Activated naive CD4-positive, alpha-beta T cell treated with anti-CD3 and anti-CD28 coated beads for 36 hours (primary cell): ENCODE measurements around the gene SH3PXD2B. TPM values are rescaled to one million over a fixed set of nuclear protein-coding genes. Genes with fewer than 3 reads are reported as not detected.

Experiments used
- CTCF ChIA-PET: fragments of 350-600 bp; sonication (Branson Sonifier 250); formaldehyde crosslinking; loops from one replicate; lab custom pipeline; 2021; ENCODE audit warnings: antibody characterized with exemption; lab: Charles Lee
- DNase-seq: peaks from one replicate; pipeline ENCODE4 v3.0.0-alpha.2; 2020
- H3K27ac Mint-ChIP-seq: one replicate; pipeline ENCODE4 v1.8.0; 2021; ENCODE audit warnings: mild to moderate bottlenecking, mixed read lengths
- H3K27me3 Mint-ChIP-seq: one replicate; pipeline ENCODE4 v1.8.0; 2021; ENCODE audit warnings: low read depth, mixed read lengths
- H3K36me3 Mint-ChIP-seq: one replicate; pipeline ENCODE4 v1.8.0; 2021; ENCODE audit warnings: low read depth, mixed read lengths
- H3K4me1 Mint-ChIP-seq: one replicate; pipeline ENCODE4 v1.8.0; 2021; ENCODE audit warnings: low read depth, mixed read lengths
- H3K4me3 Mint-ChIP-seq: one replicate; pipeline ENCODE4 v1.8.0; 2021; ENCODE audit warnings: mild to moderate bottlenecking, moderate library complexity, mixed read lengths
- H3K9me3 Mint-ChIP-seq: one replicate; pipeline ENCODE4 v1.8.0; 2021; ENCODE audit warnings: mixed read lengths
- intact Hi-C: fragments of 100-400 bp; cut with micrococcal nuclease; formaldehyde crosslinking; loops from one replicate; pipeline ENCODE4 v1.15.1; 2023
- total RNA-seq, 2 experiments: library from RNA; stranded (reverse); gene quantifications; one replicate each; pipeline ENCODE4 v1.2.3, GENCODE V29; 2021

Gene SH3PXD2B
- total RNA-seq, 2 experiments from 2014 or later = 1.1 to 1.3 TPM

- Mint-ChIP-seq H3K27me3 (no peaks in the 10 kb centered on the region), H3K36me3 (no peaks in the 10 kb centered on the region), H3K4me3 (no peak overlapping the region), H3K4me1 (no peaks in the 10 kb centered on the region), H3K9me3 (no peaks in the 10 kb centered on the region), H3K27ac (no peak overlapping the region)
- intact Hi-C loops = no loop called here
- no peak for DNase-seq
- CTCF ChIA-PET = no interaction called here
Measured at GRCh38 chr5:172428224-172429166, 25.8 kb downstream of the SH3PXD2B start.

GRCh38 chr5:172427202-172427601 lies 27.1 kb downstream of the SH3PXD2B start:
- CTCF ChIA-PET = no interaction called here
- no peak for DNase-seq
- H3K27ac Mint-ChIP-seq = no peak overlapping the region
- no peak overlapping the region for H3K4me3 Mint-ChIP-seq
- H3K27me3 Mint-ChIP-seq = no peaks in the 10 kb centered on the region
- H3K4me1 Mint-ChIP-seq = no peaks in the 10 kb centered on the region
- H3K9me3 Mint-ChIP-seq = no peaks in the 10 kb centered on the region
- intact Hi-C loops = no loop called here
- H3K36me3 Mint-ChIP-seq = no peaks in the 10 kb centered on the region

GRCh38 chr5:172426086-172426485 lies 28.2 kb downstream of the SH3PXD2B start:
- Mint-ChIP-seq H3K9me3 (no peaks in the 10 kb centered on the region), H3K36me3 (no peaks in the 10 kb centered on the region), H3K27me3 (no peaks in the 10 kb centered on the region), H3K4me1 (no peaks in the 10 kb centered on the region), H3K27ac (no peak overlapping the region), H3K4me3 (no peak overlapping the region)
- intact Hi-C loops = no loop called here
- CTCF ChIA-PET = interaction anchor here (1.5 kb wide), 1 partner anchor 26 kb away, joined by 5 read pairs; no protein-coding TSS in a partner anchor
- no peak for DNase-seq

GRCh38 chr5:172425402-172425801 lies 28.9 kb downstream of the SH3PXD2B start:
- CTCF ChIA-PET = interaction anchor here (0.6 to 1.5 kb wide), 2 partner anchors 26 to 273 kb away, joined by 4 to 5 read pairs; no protein-coding TSS in a partner anchor
- intact Hi-C loops = no loop called here

GRCh38 chr5:172424808-172425207 lies 29.5 kb downstream of the SH3PXD2B start:
- H3K36me3 Mint-ChIP-seq = no peaks in the 10 kb centered on the region
- H3K27me3 Mint-ChIP-seq = no peaks in the 10 kb centered on the region
- H3K4me3 Mint-ChIP-seq = no peak overlapping the region
- CTCF ChIA-PET = interaction anchor here (1.5 kb wide), 1 partner anchor 27 kb away, joined by 5 read pairs; no protein-coding TSS in a partner anchor
- no peak for DNase-seq
- no peaks in the 10 kb centered on the region for H3K9me3 Mint-ChIP-seq
- H3K4me1 Mint-ChIP-seq = no peaks in the 10 kb centered on the region
- no peak overlapping the region for H3K27ac Mint-ChIP-seq
- intact Hi-C loops = no loop called here

More at GRCh38 chr5:172425402-172425801, 28.9 kb downstream of the SH3PXD2B start:
- H3K36me3 Mint-ChIP-seq = no peaks in the 10 kb centered on the region
- H3K27ac Mint-ChIP-seq = no peak overlapping the region
- H3K4me3 Mint-ChIP-seq = no peak overlapping the region
- no peaks in the 10 kb centered on the region for H3K9me3 Mint-ChIP-seq
- H3K27me3 Mint-ChIP-seq = no peaks in the 10 kb centered on the region
- no peak for DNase-seq
- no peaks in the 10 kb centered on the region for H3K4me1 Mint-ChIP-seq

- H3K9me3 Mint-ChIP-seq = no peaks in the 10 kb centered on the region
- no peak for DNase-seq
- no peaks in the 10 kb centered on the region for H3K27me3 Mint-ChIP-seq
- no peak overlapping the region for H3K27ac Mint-ChIP-seq
- H3K4me1 Mint-ChIP-seq = no peaks in the 10 kb centered on the region
- CTCF ChIA-PET = no interaction called here
- no peaks in the 10 kb centered on the region for H3K36me3 Mint-ChIP-seq
- H3K4me3 Mint-ChIP-seq = no peak overlapping the region
- intact Hi-C loops = no loop called here
Measured at GRCh38 chr5:172424111-172424490, 30.2 kb downstream of the SH3PXD2B start.

GRCh38 chr5:172423379-172424110 lies 30.8 kb downstream of the SH3PXD2B start:
- no peaks in the 10 kb centered on the region for H3K27me3 Mint-ChIP-seq
- CTCF ChIA-PET = interaction anchor here (0.5 kb wide), 1 partner anchor 383 kb away, joined by 3 read pairs; no protein-coding TSS in a partner anchor
- H3K27ac Mint-ChIP-seq = no peak overlapping the region

GRCh38 chr5:172422255-172422654 lies 32.1 kb downstream of the SH3PXD2B start:
- no peak for DNase-seq

More at GRCh38 chr5:172423379-172424110, 30.8 kb downstream of the SH3PXD2B start:
- Mint-ChIP-seq H3K36me3 (no peaks in the 10 kb centered on the region), H3K4me3 (no peak overlapping the region), H3K9me3 (no peaks in the 10 kb centered on the region), H3K4me1 (no peaks in the 10 kb centered on the region)
- DNase-seq = no peak
- intact Hi-C loops = no loop called here

GRCh38 chr5:172421020-172421419 lies 33.3 kb downstream of the SH3PXD2B start:
- CTCF ChIA-PET = interaction anchor here (0.6 to 1.1 kb wide), 2 partner anchors 31 to 135 kb away, joined by 3 read pairs; no protein-coding TSS in a partner anchor
- no peak overlapping the region for H3K4me3 Mint-ChIP-seq
- no peak overlapping the region for H3K27ac Mint-ChIP-seq
- H3K4me1 Mint-ChIP-seq = no peaks in the 10 kb centered on the region
- H3K36me3 Mint-ChIP-seq = no peaks in the 10 kb centered on the region
- DNase-seq = no peak
- H3K27me3 Mint-ChIP-seq = no peaks in the 10 kb centered on the region
- intact Hi-C loops = no loop called here
- H3K9me3 Mint-ChIP-seq = no peaks in the 10 kb centered on the region

More at GRCh38 chr5:172422255-172422654, 32.1 kb downstream of the SH3PXD2B start:
- no peaks in the 10 kb centered on the region for H3K27me3 Mint-ChIP-seq
- no peak overlapping the region for H3K4me3 Mint-ChIP-seq
- CTCF ChIA-PET = no interaction called here
- intact Hi-C loops = no loop called here
- no peaks in the 10 kb centered on the region for H3K4me1 Mint-ChIP-seq
- no peaks in the 10 kb centered on the region for H3K36me3 Mint-ChIP-seq
- no peak overlapping the region for H3K27ac Mint-ChIP-seq
- no peaks in the 10 kb centered on the region for H3K9me3 Mint-ChIP-seq

GRCh38 chr5:172420235-172420939 lies 33.9 kb downstream of the SH3PXD2B start:
- DNase-seq = peak; percentile 49
- Mint-ChIP-seq H3K27me3 (no peaks in the 10 kb centered on the region), H3K4me1 (no peaks in the 10 kb centered on the region), H3K27ac (no peak overlapping the region), H3K4me3 (no peak overlapping the region), H3K36me3 (no peaks in the 10 kb centered on the region), H3K9me3 (no peaks in the 10 kb centered on the region)
- intact Hi-C loops = no loop called here
- CTCF ChIA-PET = interaction anchor here (0.6 to 1.1 kb wide), 2 partner anchors 31 to 134 kb away, joined by 3 read pairs; no protein-coding TSS in a partner anchor

- no peaks in the 10 kb centered on the region for H3K27me3 Mint-ChIP-seq
- H3K4me3 Mint-ChIP-seq = no peak overlapping the region
- no peak for DNase-seq
- CTCF ChIA-PET = interaction anchor here (1.3 kb wide), 1 partner anchor 32 kb away, joined by 4 read pairs; no protein-coding TSS in a partner anchor
- no peak overlapping the region for H3K27ac Mint-ChIP-seq
- intact Hi-C loops = loop anchor here (10.0 kb wide), 1 partner anchor 54 kb away; no protein-coding TSS in a partner anchor
- H3K4me1 Mint-ChIP-seq = no peaks in the 10 kb centered on the region
- no peaks in the 10 kb centered on the region for H3K36me3 Mint-ChIP-seq
- no peaks in the 10 kb centered on the region for H3K9me3 Mint-ChIP-seq
Measured at GRCh38 chr5:172418862-172419814, 35.2 kb downstream of the SH3PXD2B start.
